Fibroblast of upper back skin (primary cell): Measurements from ENCODE around the gene SGSM1.
"Not testable (repeated sequence)": the region's sequence is repeated elsewhere in the genome, so short reads cannot be mapped to it uniquely, and the experiment has no call there.

ENCODE experiments used
- DNase-seq: peaks from one replicate; pipeline ENCODE4 v3.0.0-alpha.2; 2013

The SGSM1 gene

DNA sequence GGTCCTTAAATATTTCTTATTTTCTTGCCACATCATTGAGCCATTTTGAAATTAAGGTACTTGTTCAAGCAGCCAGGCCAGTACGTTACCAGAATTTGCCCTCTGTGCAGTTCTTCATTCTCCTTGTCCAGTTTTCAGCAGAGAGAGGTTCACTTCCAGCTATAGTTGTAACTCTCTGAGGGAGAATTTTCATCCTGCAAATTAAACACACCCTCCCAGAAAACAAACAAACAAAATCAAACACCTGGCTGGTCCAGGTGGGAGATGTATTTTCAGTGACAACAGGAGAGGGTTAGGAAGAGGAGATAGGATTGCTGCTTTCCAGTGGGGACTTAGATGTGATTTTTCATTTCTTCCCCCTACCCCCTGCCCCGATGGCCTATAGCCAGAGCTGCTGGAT lies 95.4 kb downstream of the SGSM1 start:
- DNase-seq: no peak

DNA sequence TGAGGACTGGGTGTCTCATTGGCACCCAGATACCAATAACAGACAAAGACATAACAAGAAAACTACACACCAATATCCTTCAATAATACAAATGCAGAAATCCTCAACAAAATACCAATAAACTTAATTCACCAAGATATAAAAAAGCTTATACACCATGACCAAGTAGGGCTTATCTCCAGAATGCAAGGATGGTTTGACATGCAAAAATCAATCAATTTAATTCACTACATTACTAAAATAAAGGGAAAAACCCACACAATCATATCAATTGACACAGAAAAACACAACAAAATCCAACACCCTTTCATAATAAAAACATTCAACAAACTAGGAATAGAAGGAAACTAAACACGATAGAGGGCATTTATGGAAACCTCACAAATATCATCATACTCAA lies 99.9 kb downstream of the SGSM1 start:
- DNase-seq: no peak

DNA sequence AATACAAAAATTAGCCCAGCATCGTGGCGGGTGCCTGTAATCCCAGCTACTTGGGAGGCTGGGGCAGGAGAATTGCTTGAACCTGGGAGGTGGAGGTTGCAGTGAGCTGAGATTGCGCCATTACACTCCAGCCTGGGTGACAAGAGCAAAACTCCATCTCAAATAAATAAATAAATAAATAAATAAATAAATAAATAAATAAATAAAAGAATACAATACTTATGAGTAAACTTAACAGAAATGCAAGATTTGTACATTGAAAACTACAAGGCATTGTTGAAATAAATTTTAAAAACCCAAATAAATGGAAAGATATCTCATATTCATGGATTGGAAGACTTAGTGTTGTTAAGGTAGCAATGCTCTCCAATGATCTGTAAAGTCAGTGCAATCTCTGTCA lies 101.1 kb downstream of the SGSM1 start:
- not testable (repeated sequence) for DNase-seq

DNA sequence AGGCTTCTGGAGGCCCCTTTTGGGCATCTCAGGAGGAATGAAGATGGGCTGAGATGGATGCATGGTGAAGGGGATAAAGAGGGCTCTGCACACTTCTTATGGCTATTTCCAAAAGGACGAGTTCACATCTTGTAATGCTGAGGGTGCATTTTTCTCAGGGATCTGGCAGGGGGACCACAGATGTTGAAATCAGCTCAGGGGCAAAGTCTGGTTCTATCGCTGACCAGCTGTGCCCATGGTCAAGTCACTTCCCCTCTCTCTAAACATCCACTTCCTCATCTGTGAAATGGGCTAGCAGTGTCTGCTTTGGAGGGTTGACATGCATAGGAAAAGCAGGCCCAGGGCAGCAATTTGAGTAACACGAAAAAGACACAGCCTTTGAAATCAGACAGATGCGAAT lies 114.0 kb downstream of the SGSM1 start:
- no peak for DNase-seq

DNA sequence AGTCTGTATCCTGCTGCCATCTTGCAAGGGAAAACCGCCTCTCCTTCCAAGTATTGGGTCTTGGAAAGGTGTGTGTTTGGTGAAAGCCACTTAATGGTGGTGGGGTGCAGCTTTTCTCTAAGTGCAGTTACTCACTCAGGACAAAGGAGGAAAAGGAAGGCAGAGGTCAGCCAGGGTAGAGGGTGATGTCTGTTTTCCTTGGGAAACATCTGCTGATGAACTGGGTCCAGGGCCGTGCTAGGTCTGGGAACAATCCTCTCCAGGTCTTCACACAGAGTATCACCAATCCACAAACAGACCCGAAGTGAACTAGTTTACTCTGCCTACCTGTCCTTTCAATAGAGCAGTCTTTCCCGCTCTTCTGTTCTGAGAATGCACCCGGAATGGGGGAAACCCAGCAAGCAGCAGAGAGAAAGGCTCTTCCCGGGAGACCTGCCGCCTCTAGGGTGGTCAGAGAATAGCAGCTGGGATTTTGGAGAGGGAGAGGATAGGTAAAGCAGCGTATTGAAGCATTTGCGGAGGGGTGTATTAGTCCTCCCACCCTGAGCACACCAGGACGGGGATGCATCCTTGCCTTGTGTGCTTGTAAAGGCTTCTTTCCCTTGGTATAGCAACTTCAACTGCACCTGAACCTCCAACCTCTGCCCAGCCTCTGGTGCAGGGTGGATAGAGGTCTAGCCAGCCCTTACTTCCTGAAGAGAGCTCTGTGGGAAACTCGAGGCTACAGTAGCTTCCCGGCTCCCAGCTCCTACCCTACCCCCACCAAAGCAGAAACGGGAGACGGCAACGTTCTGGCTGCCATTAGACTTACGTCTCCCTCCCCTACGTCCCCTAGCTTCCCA lies 119.8 kb downstream of the SGSM1 start:
- DNase-seq: no peak

DNA sequence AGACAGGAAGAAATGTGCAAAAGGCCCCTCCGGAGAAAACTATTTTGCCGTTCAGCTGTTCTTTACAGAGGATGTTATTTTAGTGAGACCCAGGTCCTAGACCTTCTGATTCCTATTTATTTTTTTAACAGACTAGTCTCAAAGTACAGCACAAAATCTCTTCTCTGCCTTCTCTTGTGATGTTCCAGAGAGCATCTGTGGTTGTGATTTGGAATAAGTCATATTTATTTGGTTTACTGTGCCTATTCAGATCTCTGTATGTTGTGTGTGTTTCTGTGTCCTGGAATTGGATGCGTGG lies 120.4 kb downstream of the SGSM1 start:
- no peak for DNase-seq

DNA sequence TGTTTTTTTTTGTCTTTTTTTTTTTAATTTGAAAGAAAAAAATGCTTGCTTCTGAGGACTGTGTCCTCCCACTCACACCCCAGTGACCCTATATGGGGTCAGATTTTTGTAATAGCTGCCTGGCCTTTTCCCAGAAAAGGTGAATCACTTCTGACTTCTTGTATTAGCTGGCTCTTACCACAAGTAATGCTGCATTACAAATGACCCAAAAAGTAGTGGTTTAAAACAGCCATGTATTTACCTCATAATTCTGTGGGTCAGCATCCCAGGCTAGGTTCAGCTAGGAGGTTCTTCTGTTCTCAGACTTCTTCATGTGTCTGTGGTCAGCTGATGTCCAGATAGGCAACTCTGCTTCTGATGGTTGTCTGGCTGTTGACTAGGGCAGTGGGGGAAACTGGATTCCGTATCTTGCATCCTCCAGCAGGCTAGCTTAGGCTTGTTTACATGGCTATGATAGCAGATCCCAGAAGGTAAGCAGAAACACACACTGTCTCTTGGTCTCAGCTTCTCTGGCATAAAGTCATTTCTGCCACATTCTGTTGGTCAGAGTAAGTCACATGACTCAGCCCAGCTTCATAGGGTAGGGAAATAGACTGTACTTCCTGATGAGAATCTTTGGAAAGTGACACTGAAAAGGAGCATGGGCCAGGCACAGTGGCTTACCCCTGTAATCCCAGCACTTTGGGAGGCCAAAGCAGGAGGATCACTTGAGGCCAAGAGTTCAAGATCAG lies 121.0 kb downstream of the SGSM1 start:
- no peak for DNase-seq

DNA sequence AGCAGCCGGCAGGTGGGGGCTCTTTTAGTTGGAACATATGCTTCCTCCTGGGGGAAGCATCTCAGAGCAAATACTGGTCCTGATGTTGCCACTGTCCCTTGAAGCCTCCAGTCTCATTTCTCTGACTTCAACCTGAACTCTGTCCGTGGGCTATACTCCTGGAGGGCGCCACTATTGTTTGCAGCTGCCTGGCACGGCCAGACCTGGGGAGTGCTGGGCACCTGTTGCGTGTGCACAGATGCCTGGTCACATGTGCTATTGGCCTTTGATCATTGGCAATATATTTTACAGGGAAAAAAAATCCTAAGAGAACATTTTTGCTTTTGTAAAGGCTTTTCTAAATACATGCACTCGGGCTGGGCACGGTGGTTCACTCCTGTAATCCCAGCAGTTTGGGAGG lies 122.3 kb downstream of the SGSM1 start:
- DNase-seq: no peak

DNA sequence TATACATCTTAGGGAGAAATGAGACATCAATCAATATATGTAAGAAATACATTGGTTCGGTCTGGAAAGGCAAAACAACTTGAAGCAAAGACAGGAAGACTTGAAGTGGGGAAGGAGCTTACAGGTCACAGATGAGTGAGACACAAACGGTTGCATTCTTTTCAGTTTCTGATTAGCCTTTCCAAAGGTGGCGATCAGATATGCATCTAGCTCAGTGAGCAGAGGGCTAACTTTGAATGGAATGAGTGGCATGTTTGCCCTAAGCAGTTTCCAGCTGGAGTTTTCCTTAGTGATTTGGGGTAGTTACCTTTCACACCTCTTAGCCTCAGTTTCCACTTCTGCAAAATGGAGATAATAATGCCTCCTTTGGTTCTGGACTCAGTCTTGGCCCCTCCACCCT lies 124.7 kb downstream of the SGSM1 start:
- DNase-seq: no peak

DNA sequence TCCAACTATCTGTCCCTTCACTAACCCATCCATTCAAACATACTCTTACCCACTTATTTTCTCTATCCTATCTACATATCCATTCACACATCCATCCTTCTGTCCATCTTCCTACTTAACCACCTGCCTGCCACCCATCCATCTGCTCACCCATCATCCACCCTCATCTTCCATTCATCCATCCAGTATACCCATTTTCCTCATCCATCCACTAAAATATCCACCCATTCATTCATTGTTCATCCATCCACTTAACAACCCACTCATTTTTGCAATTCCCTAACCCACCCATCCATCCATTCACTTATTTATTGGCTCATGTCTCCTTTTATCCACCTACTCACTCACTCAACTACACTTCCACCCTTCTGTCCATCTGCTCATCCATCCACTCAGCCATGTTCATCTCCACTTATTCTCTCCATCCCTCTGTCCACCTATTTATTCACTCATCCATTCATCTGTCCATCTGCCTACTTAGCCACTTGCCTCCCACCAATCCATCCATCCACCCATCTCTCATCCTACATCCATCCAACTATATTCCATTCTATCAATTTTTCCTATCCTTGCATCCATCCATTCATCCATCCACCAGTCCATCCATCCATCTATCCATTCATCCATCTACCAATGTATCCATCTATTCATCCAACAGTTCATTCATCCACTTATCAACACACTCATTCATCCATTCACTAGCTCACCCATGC lies 129.9 kb downstream of the SGSM1 start:
- DNase-seq: no peak

DNA sequence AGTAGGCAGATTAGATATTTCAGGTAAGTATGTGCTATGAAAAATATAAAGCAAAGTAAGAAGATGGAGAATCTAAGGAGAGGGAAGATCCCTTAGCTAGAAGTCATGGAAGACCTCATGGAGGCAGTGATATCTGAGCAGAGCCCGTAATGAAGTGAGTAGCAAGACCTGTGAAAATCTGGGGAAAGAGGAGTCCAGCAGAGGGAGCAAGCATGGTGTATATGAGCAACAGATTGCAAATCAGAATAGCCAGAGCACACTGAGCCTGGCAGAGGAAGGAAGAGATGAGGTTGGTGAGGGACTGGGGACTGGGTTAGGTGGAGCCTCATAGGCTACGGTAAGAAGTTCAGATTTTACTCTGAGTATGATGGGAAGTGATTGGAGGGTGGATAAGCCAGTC lies 131.1 kb downstream of the SGSM1 start:
- no peak for DNase-seq

DNA sequence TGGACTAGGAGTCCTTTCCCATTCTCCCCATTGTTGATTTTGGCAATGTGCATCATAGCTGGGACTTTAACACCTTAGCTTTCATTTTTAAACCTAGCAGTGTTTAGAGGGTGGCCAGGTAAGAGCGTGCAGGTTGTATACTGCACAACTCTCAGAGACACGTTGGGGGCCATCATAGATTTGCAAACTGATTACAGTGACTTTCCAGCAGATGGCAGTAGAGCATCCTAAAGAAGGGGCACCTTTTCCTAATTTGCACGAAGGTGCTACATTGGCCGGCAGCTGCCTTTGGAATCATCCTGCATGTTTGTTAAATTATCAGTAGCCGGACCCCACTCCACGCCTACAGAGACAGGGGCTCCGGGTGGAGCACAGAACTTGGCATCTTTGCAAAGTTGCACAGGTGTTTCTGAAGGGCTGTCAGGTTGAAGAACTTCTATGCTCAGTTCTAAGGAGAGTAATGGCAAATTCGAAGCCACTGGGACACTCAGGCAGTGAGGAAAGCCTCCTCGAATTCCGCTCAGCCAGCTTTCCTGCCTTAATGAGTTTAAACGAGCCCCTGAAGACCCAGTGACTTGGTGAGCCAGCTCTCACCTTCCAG lies 132.8 kb downstream of the SGSM1 start:
- peak; percentile 25 for DNase-seq

DNA sequence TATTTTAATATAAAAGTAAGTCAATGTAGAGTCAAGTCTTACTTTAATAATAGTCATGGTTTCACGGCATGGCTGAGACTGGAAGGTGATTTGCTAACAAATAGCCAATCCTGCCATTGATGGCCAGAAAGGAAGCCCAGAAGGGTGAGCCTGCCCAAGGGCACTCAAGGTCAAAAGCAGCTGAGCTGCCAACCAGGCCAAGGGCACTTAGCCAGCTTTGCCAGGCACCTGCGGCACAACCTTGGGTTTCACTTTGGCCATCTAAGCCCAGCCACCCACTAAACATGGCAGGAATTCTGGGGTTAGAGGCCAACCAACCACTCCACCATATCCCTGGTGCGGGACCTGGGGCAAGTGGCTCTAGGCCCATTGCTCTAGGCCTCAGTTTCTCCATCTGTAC lies 136.3 kb downstream of the SGSM1 start:
- no peak for DNase-seq

DNA sequence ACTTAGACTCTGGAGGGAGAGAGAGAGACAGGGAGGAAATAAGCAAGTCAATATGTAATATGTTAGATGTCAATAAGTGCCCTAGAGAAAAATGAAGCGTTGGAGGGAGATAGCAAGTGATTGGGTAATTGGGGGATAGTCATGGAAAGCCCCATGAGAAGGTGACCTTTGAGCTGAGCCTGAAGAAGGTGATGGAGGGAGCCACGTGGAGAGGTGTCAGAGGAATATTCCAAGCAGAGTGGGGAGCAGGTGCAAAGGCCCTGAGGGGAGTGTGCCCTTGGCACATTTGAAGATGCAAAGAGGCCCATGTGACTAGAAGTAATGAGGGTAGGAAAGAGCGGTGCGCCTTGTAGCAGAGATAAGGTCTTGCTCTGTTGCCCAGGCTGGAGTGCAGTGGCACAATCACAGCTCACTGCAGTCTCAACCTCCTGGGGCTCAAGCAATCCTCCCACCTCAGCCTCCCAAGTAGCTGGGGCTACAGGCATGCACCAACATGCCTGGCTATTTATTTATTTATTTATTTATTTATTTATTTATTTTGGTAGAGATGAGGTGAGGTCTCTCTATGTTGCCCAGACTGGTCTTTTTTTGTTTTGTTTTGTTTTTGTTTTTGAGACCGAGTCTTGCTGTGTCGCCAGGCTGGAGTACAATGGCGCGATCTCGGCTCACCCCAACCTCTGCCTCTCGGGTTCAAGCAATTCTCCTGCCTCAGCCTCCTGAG lies 138.4 kb downstream of the SGSM1 start:
- DNase-seq: no peak

DNA sequence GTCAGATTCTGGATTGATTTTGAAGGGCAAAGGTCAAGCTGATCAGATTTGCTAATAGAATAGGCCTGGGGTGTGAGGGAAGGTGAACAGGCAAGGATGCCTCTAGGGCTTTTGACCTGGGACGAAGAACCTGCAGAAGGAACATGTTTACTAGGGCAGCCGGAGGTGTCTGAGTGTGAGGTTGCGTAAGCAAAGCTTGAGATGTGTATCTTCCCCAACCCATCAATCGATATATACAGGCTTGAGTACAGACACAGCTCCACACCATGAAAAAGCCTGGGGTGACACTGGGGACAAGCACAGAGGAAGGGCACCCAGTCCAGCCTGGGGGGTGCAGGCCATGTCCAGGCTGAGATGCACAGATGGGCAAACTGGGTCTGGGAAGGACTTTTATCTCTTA lies 139.4 kb downstream of the SGSM1 start:
- no peak for DNase-seq

DNA sequence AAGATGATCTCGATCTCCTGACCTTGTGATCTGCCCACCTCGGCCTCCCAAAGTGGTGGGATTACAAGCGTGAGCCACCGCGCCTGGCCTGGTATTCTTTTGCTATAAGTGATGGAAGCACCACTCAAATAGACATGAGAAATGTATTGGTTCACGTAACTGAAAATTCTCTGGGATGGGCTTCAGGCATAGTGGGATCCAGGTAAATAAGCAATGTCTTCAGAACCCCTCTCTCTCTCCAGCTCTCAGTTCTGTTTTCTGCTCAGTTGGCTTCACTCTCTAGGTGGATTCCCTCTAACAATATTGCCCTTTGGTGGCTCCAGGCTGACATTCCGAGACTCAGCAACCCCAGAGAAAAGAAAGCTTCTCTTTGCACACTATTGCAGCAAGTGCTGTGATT lies 141.4 kb downstream of the SGSM1 start:
- DNase-seq: no peak

DNA sequence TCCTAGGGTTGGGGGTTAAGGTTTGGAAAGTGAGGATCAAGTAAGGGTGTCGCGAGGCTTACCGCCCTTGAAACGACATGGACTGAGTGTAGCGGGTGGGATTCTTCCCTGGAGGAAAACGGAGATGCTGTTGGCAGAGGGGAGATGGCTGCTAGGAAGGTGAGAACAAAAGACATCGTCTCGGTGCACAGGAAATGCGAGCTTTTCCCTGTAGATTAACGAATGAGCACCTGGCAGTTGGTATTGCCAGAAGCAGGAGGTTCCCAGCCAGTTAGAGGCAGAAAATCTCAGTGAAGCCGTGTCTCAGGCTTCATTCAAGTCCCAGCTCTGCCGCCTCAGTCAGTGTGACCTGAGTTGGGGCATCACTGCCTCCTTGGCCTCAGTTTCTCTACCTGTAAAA lies 141.9 kb downstream of the SGSM1 start:
- no peak for DNase-seq

DNA sequence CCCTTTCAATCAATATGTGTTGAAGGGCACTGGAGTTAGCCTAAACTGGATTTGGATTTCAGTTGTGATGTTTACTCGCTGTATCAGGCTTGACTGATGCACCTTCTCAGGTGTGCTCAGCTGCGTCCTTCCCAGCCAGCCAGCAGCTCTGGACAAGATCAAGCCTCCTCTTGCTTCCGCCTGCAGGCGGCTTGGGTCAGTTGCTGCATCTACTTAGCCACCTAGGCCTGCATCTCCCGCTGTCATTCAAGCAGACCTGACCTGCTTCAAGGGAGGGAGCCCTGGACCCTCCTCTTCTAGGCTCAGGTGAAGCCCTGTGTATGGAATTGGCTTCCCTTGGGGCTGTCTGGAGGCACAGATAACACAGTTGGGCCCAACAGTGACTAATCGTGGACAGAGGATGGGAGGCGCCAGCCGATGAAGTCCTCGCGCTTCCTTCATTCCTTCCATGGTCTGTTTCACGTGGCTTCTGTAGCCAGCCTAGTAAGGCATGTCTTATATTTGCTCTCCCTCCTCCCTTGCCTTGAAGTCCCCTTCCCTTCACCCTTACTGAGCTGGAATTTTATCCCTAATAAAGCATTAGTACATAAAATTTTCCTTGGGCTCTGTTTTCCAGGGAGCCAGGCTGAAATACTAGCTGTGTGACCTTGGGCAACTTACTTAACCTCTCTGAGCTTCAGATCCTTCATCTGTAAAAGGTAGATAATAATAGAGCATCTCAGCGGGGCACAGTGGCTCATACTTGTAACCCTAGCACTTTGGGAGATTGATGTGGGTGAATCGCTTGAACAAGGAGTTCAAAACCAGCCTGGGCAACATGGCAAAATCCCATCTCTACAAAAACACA lies 142.6 kb downstream of the SGSM1 start:
- DNase-seq: no peak

DNA sequence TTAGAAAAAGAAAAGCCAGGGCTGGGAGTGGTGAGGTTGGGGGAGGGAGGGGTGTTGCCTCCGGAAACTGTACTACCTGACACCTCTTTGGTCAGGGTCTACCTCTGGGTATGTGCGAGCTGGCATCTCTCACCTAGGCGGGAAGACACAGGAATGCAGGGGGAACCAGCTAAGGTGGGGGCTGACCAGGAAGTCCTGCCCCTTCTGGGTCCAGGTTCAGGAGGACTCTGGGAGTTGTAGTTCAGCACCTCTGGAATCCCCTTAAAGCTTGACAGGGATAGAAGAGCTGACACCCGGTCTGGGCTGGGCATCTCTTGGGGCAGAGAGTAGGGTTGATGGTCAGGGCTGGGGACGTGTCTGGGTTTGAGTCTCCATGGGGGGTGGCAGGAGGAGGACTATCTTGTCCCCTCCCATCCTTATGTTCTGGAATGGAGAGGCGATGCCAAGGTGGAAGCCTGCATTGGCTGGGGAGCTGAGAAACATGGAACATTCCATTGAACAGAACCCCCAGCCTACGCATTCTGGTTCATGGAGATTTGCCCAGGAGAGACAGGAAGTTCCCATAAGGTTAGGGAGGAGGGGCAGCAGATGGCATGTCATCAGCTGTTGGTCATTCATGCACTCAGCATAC lies 144.4 kb downstream of the SGSM1 start:
- DNase-seq: peak; percentile 30

DNA sequence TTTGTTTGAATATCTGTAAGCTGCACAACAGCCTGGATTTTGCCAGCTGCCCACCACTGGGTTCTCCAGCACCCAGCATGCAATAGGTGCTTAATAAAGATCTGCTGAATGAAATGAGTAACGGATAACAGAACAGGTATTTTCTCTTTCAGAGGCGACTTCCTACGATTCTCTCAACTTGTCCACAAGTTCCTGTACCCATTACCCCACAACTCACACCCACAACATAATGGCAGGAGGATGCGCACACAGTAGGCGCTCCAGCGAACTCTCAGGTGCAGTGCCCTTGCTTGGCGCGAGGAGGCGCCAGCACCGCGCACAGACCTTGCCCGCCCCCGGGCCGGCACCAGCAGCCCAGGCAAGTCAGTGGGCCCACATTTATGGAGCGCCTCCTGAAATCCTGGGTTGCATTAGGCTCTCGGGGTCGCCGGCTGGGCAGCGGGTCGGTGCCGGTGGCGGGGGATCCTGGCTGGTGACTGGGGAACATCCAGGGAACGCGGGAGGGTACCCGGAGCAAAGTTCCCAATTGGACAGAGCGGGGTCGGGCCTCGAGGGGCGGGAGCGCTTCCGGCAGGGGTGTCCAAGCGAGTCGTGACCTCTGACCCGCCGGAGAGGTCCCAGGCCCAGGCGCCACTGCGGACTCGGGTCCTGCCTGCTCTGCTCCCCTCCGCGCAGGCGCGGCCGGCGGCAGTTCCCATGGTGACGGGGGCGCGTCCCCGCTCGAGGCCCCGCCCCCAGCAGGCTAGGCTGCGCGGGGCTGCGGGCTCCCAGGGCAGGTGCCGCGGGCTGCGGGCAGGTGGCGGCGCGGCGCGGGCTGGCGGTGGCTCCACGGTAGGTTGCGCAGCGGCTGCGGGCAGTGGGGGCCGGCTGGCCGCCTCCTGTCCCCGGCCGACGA lies 146.2 kb downstream of the SGSM1 start, which contains the start of gene KIAA1671:
Gene KIAA1671 (plus strand): TSS at position 775 of the 895 bp plus-strand sequence. CDS start 75,284 bp downstream, outside the sequence.
- peak; percentile 44 for DNase-seq
